Caco-2 (cell line): ENCODE measurements around the gene PAK4. TPM values are rescaled to one million over a fixed set of nuclear protein-coding genes. Genes with fewer than 3 reads are reported as not detected.

Experiments used
- BruUV-seq: library from RNA; stranded (reverse); fragments of 400-500 nt; replicated peaks from 2 replicates; lab custom pipeline; 2021; lab: Mats Ljungman, UMichigan
- CTCF ChIA-PET: fragments of 300-600 bp; sonication (Branson Sonifier 250); formaldehyde crosslinking; loops from one replicate; lab custom pipeline; 2022; ENCODE audit warnings: antibody characterized with exemption; lab: Charles Lee
- POLR2A ChIA-PET: fragments of 300-600 bp; sonication (Branson Sonifier 250); formaldehyde crosslinking; loops from one replicate; lab custom pipeline; 2022; ENCODE audit warnings: antibody characterized with exemption; lab: Charles Lee
- DNase-seq, 2 experiments: peaks; one replicate each; pipeline versions ENCODE4 v3.0.0 to v3.0.0-alpha.2; 2020 to 2022
- H3K27me3 ChIP-seq: replicated peaks from 2 replicates; pipeline ENCODE4 v1.6.0; 2011; ENCODE audit warnings: low read length; ENCODE audit not compliant: control insufficient read depth, insufficient read depth
- H3K36me3 ChIP-seq: 2 replicates; pipeline ENCODE4 v1.5.1; 2011; ENCODE audit warnings: low read length; ENCODE audit not compliant: control insufficient read depth, insufficient read depth
- H3K4me1 ChIP-seq: fragments of 250-450 bp; sonication (Bioruptor Pico); 2 replicates; pipeline ENCODE4 v1.5.1; 2020; ENCODE audit warnings: mild to moderate bottlenecking
- H3K4me3 ChIP-seq: 2 replicates; pipeline ENCODE4 v1.5.1; 2011; ENCODE audit warnings: low read depth, mild to moderate bottlenecking, control low read depth, low read length
- H3K9me3 ChIP-seq: fragments of 250-450 bp; sonication (Bioruptor Pico); 2 replicates; pipeline ENCODE4 v1.5.1; 2020; ENCODE audit warnings: mild to moderate bottlenecking, moderate library complexity
- H3K27ac Mint-ChIP-seq: one replicate; pipeline ENCODE4 v1.8.0; 2022; ENCODE audit warnings: mixed read lengths; ENCODE audit not compliant: unreplicated experiment
- H3K27me3 Mint-ChIP-seq: one replicate; pipeline ENCODE4 v1.8.0; 2022; ENCODE audit warnings: mixed read lengths; ENCODE audit not compliant: insufficient read depth, unreplicated experiment
- H3K36me3 Mint-ChIP-seq: one replicate; pipeline ENCODE4 v1.8.0; 2022; ENCODE audit warnings: mild to moderate bottlenecking, mixed read lengths; ENCODE audit not compliant: insufficient read depth, unreplicated experiment
- H3K4me1 Mint-ChIP-seq: one replicate; pipeline ENCODE4 v1.8.0; 2022; ENCODE audit warnings: low read depth, mixed read lengths; ENCODE audit not compliant: unreplicated experiment
- H3K4me3 Mint-ChIP-seq: one replicate; pipeline ENCODE4 v1.8.0; 2022; ENCODE audit warnings: mild to moderate bottlenecking, moderate library complexity, mixed read lengths; ENCODE audit not compliant: unreplicated experiment
- H3K9me3 Mint-ChIP-seq: one replicate; pipeline ENCODE4 v1.8.0; 2022; ENCODE audit warnings: mixed read lengths; ENCODE audit not compliant: unreplicated experiment
- intact Hi-C: fragments of 100-400 bp; cut with micrococcal nuclease; formaldehyde crosslinking; loops from one replicate; pipeline ENCODE4 v1.10.0; 2022; ENCODE audit not compliant: unreplicated experiment
- total RNA-seq: library from RNA; stranded (reverse); gene quantifications from 2 replicates; pipeline ENCODE4 v1.2.3, GENCODE V29; 2022
- TF ChIP-seq, protein P1 (sequence below), 2 experiments: fragments of 200-600 bp in 1 of 2; IDR thresholded peaks; 1 replicate in 1 of 2; 2 replicates in 1 of 2; pipeline versions ENCODE4 v1.5.1 to v1.8.0; 2011 to 2022; ENCODE audit warnings: antibody characterized with exemption in 1 of 2, control low read depth in 1 of 2, inconsistent platforms in 1 of 2, low read depth in 1 of 2, low read length in 1 of 2, mild to moderate bottlenecking in 1 of 2, moderate library complexity in 1 of 2; ENCODE audit not compliant: insufficient read depth in 1 of 2, severe bottlenecking in 1 of 2, unreplicated experiment in 1 of 2

PAK4 gene
- total RNA-seq, 1 experiment from 2014 or later = 112 TPM

DNA sequence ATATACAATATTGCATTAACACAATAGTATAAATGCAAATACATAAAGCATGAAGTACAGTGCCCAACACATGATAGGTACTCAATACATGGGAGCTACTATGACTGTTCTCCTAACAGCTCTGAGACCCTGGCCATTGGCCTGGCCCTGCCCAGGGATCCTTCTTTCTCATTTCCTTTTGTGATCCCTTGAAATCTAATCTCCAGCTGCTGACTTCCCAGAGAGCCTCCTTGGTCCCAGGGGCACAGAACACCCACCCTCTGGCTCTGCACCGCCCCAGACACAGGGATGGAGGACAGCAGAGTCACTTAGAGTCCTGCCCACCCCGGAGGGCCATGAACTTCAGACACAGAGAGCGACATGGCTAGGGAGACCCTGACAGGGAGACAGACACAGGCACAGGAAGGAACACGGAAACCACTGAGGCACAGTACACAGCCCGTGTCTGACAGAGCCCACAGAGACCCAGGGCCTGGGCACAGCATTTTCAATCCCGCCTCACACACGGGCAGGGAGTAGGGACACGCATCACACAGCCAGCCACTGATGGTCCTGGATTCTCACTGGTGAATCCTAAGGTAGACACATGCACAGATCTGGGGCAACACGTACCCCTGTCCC is 82.7 kb downstream of the PAK4 start:
- CTCF ChIA-PET = no interaction called here

DNA sequence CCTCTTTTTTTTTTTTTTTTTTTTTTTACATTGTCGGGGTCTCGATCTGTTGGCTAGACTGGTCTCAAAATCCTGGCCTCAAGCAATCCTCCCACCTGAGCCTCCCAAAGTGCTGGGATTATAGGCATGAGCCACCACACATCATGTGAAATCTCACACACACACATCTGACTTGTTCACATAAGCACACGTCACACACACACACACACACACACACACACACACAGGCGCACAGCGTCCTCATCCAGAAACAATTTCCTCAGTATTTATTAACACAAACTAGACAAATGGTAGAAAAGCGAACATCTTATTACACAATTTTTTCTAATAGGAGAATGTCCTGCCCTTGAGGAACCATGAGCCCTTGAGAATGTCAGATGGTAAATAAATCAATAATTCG is 83.6 kb downstream of the PAK4 start:
- POLR2A ChIA-PET = no interaction called here

More for the DNA sequence above, 82.7 kb downstream of the PAK4 start:
- POLR2A ChIA-PET = no interaction called here
- DNase-seq = no peak
- no peak overlapping the region for H3K4me3 ChIP-seq
- Mint-ChIP-seq H3K27me3 (no peaks in the 10 kb centered on the region), H3K9me3 (no peaks in the 10 kb centered on the region), H3K4me3 (no peak overlapping the region), H3K27ac (no peak overlapping the region), H3K4me1 (peaks cover 9% of the 10 kb centered on the region), H3K36me3 (no peaks in the 10 kb centered on the region)
- intact Hi-C loops = no loop called here
- H3K36me3 ChIP-seq = no peaks in the 10 kb centered on the region
- no peaks in the 10 kb centered on the region for H3K9me3 ChIP-seq
- no TSS peak for BruUV-seq
- peaks cover 20% of the 10 kb centered on the region for H3K4me1 ChIP-seq
- TF ChIP-seq, protein P1, sequence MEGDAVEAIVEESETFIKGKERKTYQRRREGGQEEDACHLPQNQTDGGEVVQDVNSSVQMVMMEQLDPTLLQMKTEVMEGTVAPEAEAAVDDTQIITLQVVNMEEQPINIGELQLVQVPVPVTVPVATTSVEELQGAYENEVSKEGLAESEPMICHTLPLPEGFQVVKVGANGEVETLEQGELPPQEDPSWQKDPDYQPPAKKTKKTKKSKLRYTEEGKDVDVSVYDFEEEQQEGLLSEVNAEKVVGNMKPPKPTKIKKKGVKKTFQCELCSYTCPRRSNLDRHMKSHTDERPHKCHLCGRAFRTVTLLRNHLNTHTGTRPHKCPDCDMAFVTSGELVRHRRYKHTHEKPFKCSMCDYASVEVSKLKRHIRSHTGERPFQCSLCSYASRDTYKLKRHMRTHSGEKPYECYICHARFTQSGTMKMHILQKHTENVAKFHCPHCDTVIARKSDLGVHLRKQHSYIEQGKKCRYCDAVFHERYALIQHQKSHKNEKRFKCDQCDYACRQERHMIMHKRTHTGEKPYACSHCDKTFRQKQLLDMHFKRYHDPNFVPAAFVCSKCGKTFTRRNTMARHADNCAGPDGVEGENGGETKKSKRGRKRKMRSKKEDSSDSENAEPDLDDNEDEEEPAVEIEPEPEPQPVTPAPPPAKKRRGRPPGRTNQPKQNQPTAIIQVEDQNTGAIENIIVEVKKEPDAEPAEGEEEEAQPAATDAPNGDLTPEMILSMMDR (IDR thresholded peaks at IDR 0.05; ENCODE audit: insufficient read depth in 1 of 2, low read depth in 1 of 2, low read length in 1 of 2, severe bottlenecking in 1 of 2, unreplicated experiment in 1 of 2) = no peak
- H3K27me3 ChIP-seq = no peaks in the 10 kb centered on the region

DNA sequence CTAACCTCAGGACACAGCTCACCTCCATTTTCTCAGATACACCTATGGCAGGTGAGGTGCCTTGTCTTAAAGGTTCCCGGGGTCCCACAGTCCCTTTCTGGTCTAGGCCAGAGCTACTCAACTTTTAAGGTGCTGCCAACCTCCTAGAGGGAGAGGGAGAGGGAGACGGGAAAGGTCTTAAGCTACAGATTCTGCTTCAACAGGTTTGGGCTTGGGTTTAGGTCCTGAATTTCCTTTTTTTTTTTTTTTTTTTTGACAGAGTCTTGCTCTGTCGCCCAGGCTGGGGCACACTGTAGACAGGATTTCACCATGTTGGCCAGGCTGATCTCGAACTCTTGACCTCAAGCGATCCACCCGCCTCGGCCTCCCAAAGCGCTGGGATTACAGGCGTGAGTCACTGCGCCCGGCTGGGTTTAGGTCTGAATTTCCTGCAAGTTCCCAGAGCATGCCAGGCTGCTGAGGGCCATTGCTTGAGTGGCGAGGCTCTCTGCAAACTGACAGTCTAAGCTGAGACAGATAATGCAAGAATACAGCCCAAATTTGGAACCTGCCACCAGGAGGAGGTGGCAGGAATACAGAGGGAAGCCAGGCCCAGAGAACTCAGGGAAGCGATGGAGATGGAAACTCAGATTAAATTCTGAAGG is 86.3 kb downstream of the PAK4 start:
- H3K4me1 Mint-ChIP-seq = no peaks in the 10 kb centered on the region
- TF ChIP-seq, protein P1 (IDR thresholded peaks at IDR 0.05; ENCODE audit: insufficient read depth in 1 of 2, low read depth in 1 of 2, low read length in 1 of 2, severe bottlenecking in 1 of 2, unreplicated experiment in 1 of 2) = no peak
- no TSS peak for BruUV-seq
- H3K4me3 ChIP-seq = no peak overlapping the region
- no peak overlapping the region for H3K27ac Mint-ChIP-seq
- H3K27me3 Mint-ChIP-seq = no peaks in the 10 kb centered on the region
- no peaks in the 10 kb centered on the region for H3K27me3 ChIP-seq
- H3K36me3 Mint-ChIP-seq = peaks cover 5% of the 10 kb centered on the region
- H3K9me3 ChIP-seq = peaks cover 11% of the 10 kb centered on the region
- peaks cover 5% of the 10 kb centered on the region for H3K9me3 Mint-ChIP-seq
- DNase-seq = no peak
- intact Hi-C loops = loop anchor here (1.0 kb wide), 1 partner anchor 116 kb away; no protein-coding TSS in a partner anchor
- no peaks in the 10 kb centered on the region for H3K36me3 ChIP-seq
- H3K4me3 Mint-ChIP-seq = no peak overlapping the region
- H3K4me1 ChIP-seq = no peaks in the 10 kb centered on the region; the same call in 1 of the 2 replicates
- ChIA-PET POLR2A (interaction anchor here (0.6 kb wide), 1 partner anchor 236 kb away, joined by 14 read pairs; no protein-coding TSS in a partner anchor), CTCF (interaction anchor here (0.7 to 1.3 kb wide), 4 partner anchors 44 to 115 kb away, joined by 3 to 5 read pairs (median 4); no protein-coding TSS in a partner anchor)

More for the DNA sequence above, 83.6 kb downstream of the PAK4 start:
- H3K9me3 Mint-ChIP-seq = no peaks in the 10 kb centered on the region
- H3K36me3 Mint-ChIP-seq = peaks cover 2% of the 10 kb centered on the region
- Histone ChIP-seq H3K36me3 (no peaks in the 10 kb centered on the region), H3K27me3 (no peaks in the 10 kb centered on the region), H3K4me1 (peaks cover 11% of the 10 kb centered on the region), H3K4me3 (no peak overlapping the region), H3K9me3 (no peaks in the 10 kb centered on the region)
- no peak overlapping the region for H3K4me3 Mint-ChIP-seq
- no peaks in the 10 kb centered on the region for H3K27me3 Mint-ChIP-seq
- H3K27ac Mint-ChIP-seq = no peak overlapping the region
- TF ChIP-seq, protein P1 (IDR thresholded peaks at IDR 0.05; ENCODE audit: insufficient read depth in 1 of 2, low read depth in 1 of 2, low read length in 1 of 2, severe bottlenecking in 1 of 2, unreplicated experiment in 1 of 2) = no peak
- DNase-seq = no peak
- intact Hi-C loops = no loop called here
- H3K4me1 Mint-ChIP-seq = peaks cover 6% of the 10 kb centered on the region
- CTCF ChIA-PET = no interaction called here
- no TSS peak for BruUV-seq
